ENCODE data around the gene MMEL1. TPM values are rescaled to one million over a fixed set of nuclear protein-coding genes. Genes with fewer than 3 reads are reported as not detected.
A peak's percentile ranks its signal among the peaks of the same experiment; 100 is the strongest.
"Not testable (repeated sequence)": the region's sequence is repeated elsewhere in the genome, so short reads cannot be mapped to it uniquely, and the experiment has no call there.

Gene MMEL1
- total RNA-seq, 1 experiment from 2014 or later, result not detected

DNA sequence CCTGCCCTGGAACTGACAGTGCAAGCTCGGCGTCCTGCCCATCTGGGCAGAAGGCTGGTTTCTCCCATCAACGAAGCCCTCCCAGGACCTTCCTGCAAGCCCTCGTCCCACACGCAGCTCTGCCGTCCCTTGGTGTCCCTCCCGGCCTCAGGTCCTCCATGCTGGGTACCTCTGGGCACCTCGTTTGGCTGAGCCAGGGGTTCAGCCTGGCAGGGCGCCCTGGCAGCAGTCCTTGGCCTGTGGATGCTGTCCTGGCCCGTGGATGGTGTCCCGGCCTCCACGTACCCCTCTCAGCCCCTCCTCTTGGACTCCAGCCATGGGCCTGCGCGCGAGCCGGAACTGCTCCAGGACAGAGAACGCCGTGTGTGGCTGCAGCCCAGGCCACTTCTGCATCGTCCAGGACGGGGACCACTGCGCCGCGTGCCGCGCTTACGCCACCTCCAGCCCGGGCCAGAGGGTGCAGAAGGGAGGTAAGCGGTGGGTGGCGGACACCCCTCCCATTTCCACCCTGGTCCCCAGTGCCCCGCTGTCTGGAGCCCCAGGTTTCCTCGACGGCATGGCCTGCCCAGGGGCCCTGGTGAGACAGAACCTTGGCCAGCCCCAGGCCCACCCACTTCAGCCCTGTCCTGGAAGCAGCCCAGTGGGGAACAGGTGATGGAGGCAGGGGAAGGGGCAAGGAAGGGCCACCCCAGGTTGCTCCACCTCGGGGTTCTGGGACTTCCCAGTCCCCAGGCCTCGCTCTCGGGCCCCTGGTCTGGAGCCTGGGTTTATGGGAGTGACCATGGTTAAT is 73.1 kb downstream of the MMEL1 start:
- DNase-seq (ENCODE audit: low read depth), result no peak

- DNase-seq (ENCODE audit: low read depth), result no peak
Observed at GRCh38 chr1:2558861-2559260, 74.0 kb downstream of the MMEL1 start.

DNA sequence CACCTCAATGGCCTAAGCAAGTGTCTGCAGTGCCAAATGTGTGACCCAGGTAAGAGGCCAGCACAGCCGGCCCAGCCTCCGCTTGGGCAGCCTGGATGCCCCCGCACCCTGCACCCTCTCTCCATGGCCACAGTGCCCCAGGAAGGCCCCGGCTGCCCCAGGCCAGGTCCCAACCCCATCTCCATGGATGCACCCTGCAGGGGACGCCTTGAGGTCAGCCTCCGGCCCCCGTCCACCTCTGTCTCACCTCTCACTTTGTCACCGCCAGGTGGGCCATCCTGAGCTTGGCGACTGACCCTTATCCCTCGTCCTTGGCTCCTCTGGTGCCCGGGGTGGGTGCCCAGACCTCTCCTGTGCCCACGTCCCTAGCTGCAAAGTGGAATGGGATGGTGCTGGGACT is 74.4 kb downstream of the MMEL1 start:
- no peak for DNase-seq (ENCODE audit: low read depth)

DNA sequence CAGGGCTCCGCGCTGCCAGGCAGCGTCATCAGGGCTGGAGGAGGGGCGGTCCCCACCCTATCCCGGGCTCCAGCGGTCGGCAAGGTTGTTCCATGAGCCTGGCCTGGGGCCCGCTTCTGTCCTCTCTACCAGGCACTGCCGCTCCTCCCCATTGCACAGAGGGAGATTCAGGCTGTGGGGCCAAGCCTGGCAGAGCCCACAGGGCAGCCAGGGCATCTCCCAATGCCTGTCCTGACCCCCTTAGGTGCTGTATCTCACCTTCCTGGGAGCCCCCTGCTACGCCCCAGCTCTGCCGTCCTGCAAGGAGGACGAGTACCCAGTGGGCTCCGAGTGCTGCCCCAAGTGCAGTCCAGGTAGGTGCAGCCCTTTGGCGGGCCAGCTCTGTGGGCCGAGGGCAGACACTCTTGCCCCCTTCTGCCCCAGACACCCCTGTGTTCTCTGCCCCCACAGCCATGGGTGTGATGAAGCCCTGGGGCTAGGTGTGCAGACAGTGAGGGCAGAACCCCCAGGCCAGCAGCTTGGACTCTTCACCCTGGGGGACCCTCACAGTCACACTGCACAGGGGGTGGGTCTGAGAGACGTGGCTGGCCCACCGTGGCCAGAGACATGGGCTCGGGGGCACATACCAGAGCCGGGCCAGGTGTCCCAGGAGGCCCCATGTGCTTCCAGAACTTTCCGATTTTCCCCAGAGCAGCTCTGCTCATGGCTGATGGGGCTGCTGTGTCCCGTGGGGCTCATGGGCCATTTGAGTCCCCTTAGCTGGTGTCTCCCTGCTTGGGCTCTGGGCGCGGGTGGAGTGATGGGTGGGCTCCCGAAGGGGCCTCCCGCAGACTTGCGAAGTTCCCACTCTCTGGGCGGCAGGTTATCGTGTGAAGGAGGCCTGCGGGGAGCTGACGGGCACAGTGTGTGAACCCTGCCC is 75.1 kb downstream of the MMEL1 start:
- DNase-seq (ENCODE audit: low read depth), result no peak

- no peak for DNase-seq (ENCODE audit: low read depth)
Observed at GRCh38 chr1:2556678-2557481, 75.9 kb downstream of the MMEL1 start.

DNA sequence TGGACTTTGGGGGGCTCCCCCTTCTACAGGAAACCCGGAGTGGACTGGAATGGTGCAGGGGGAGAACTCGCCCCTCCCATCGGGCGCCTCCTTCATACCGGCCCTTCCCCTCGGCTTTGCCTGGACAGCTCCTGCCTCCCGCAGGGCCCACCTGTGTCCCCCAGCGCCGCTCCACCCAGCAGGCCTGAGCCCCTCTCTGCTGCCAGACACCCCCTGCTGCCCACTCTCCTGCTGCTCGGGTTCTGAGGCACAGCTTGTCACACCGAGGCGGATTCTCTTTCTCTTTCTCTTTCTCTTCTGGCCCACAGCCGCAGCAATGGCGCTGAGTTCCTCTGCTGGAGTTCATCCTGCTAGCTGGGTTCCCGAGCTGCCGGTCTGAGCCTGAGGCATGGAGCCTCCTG is 76.5 kb downstream of the MMEL1 start, which contains the start of gene TNFRSF14:
Gene TNFRSF14 (plus strand): TSS at position 95 of the 401 bp plus-strand sequence. CDS start 294 bp downstream, at position 389.
- DNase-seq (ENCODE audit: low read depth), result peak; percentile 51

GRCh38 chr1:2555634-2556276 is 77.1 kb downstream of the MMEL1 start:
- peak; percentile 36 for DNase-seq (ENCODE audit: low read depth)

DNA sequence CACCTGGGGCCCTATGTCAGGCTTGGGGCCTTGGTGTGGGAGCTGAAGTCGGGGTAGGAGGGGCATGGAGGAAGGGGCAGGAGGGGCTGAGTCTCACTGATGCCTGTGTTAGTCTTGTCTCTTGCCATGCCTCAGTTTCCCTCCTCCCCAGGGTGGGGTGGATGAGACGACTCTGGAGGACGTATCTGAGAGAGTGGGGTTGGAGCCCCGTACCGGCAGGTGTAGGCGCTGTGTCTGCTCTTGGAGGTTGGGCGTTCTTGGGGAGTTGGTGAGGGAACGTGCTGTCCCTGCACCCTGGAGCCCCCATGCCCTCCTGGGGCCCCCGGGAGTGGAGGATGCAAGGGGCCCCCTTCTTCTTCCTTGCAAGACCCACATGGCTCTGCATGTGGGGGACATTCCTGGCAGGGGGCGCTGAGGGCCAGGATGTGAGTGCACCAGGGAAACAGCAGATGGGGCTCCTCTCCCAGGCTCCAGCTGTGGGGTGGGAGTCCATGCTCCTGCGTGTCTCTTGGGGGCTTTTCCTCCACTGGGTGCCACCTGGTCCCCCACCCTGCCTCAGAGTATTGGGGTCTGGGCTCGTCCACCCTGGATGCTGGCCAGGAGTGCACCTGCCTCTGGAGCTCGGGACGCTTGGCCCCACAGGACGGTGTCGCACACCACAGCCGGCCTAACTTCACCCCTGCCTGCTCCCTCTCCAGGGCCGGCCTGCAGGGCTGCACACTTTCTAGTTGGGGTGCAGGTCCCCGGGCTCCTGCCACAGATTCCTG is 78.0 kb downstream of the MMEL1 start:
- no peak for DNase-seq (ENCODE audit: low read depth)

- no peak for DNase-seq (ENCODE audit: low read depth)
Observed at GRCh38 chr1:2553871-2554620, 78.8 kb downstream of the MMEL1 start.

GRCh38 chr1:2553076-2553475 is 79.7 kb downstream of the MMEL1 start:
- not testable (repeated sequence) for DNase-seq (ENCODE audit: low read depth)

DNA sequence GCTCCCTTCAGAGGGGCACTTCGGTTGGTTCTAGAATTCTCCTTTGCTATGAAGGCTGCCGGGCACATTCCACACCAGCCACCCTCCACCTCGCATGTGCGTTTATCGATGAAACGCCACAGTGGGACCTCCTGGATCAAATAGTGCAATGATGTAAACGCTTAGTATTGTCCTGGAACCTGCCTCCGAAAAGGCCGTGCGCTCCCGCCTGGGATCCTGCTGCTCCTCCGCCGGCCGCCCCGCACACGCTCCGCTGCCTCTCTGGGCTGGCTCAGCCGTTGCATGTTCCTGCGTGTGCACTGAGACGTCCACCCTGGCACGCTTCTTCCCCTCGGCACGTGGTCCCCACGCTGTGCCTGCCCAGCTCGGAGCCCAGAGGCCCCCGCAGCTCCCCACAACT is 80.6 kb downstream of the MMEL1 start:
- DNase-seq (ENCODE audit: low read depth), result no peak

- DNase-seq (ENCODE audit: low read depth), result not testable (repeated sequence)
Observed at GRCh38 chr1:2551544-2551943, 81.3 kb downstream of the MMEL1 start.

DNA sequence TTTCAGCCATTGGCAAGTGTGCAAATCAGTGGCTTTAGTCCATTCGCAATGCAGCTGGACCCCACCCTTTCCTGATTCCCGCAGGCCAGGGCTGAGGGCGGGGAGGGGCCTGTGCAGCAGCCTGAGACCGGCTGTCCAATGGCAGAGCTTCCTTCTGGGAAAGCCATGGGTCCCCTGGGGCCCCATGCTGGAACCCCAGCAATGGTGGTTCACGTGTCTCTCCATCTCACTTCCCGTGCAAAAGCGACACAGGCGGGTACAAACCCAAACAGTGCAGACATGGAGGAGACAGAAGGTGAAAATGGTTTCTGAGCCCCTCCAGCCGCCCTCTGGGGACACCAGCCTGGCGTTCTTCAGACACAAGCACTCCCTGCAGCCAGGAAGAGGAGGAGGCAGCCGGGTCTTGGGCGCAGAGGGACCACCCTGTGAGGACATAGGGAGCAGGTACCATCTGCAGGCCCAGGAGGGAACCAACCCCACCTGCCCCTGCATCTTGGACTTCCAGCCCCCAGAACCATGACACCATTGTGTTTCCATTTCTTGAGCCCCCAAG is 82.4 kb downstream of the MMEL1 start:
- not testable (repeated sequence) for DNase-seq (ENCODE audit: low read depth)

GRCh38 chr1:2549367-2550029 is 83.3 kb downstream of the MMEL1 start:
- DNase-seq (ENCODE audit: low read depth), result not testable (repeated sequence)

- peak; percentile 62 for DNase-seq (ENCODE audit: low read depth)
Observed at GRCh38 chr1:2548068-2548589, 84.7 kb downstream of the MMEL1 start.

DNA sequence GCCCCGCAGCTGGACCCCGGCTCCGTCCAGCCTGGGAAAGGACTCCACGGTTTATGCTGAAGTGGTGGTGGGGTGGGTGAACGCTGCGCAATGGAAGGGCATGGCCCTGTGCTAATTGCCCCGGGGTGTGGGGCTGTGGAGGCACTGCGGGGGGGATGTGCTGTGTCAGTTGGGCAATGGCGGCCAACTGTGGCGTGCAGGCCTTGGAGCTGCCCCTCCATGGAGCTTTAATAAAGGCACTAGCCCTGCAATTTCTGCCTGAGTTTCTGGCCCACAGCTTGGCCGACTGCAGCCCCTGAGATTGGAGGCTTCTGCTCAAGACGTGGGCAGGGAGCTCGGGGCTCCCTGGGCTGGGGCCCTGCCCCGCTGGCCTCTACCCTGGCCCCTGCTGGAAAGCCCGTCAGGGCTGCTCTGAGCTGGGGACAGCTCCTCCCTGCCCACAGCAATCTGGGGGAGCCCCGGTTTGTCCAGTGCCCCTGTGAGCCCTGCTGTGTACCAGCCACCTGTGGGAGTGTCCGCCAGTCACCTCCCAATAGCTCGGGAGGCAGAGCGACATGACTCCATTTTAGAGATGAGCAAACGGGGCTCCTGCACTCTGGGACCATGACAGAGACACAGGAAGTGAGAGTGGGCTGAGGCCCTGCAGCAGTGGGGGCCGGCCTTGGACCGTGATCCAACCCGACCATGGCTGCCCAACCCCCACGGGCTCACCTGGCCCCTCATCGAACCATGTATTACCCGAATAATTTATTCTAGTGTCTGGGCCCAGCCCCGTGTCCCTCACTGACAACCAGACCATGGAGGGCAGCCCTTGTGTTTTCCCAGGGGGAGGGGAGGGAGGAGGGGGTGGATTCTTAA is 85.4 kb downstream of the MMEL1 start:
- no peak for DNase-seq (ENCODE audit: low read depth)

- peak; percentile 93 for DNase-seq (ENCODE audit: low read depth)
Observed at GRCh38 chr1:2546515-2547209, 86.2 kb downstream of the MMEL1 start.

All from HT1080 (cell line).